NB4 (cell line): Measurements from ENCODE around the gene TRIM9.

Experiments
- MAX ChIP-seq: IDR thresholded peaks from 2 replicates; pipeline ENCODE4 v1.6.1; 2011; ENCODE audit warnings: low read depth, low read length
- POLR2A ChIP-seq: IDR thresholded peaks from 2 replicates; pipeline ENCODE4 v1.6.1; 2011; ENCODE audit warnings: mild to moderate bottlenecking; ENCODE audit not compliant: insufficient read length; ENCODE audit errors: extremely low read depth
- TF ChIP-seq, protein P1 (sequence below): IDR thresholded peaks from one replicate; pipeline ENCODE4 v1.5.1; 2012; ENCODE audit warnings: low read depth, low read length

- TF ChIP-seq, protein P1, sequence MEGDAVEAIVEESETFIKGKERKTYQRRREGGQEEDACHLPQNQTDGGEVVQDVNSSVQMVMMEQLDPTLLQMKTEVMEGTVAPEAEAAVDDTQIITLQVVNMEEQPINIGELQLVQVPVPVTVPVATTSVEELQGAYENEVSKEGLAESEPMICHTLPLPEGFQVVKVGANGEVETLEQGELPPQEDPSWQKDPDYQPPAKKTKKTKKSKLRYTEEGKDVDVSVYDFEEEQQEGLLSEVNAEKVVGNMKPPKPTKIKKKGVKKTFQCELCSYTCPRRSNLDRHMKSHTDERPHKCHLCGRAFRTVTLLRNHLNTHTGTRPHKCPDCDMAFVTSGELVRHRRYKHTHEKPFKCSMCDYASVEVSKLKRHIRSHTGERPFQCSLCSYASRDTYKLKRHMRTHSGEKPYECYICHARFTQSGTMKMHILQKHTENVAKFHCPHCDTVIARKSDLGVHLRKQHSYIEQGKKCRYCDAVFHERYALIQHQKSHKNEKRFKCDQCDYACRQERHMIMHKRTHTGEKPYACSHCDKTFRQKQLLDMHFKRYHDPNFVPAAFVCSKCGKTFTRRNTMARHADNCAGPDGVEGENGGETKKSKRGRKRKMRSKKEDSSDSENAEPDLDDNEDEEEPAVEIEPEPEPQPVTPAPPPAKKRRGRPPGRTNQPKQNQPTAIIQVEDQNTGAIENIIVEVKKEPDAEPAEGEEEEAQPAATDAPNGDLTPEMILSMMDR: no peak
- no peak for TF ChIP-seq POLR2A
- no peak for TF ChIP-seq MAX
Observed at GRCh38 chr14:51121096-51121495, 26.2 kb upstream of the TRIM9 start.
